NCI-H82 treated with DMSO at 0.1 percent for 48 hours (cell line): ENCODE measurements around the gene MCM7.
A peak's percentile ranks its signal among the peaks of the same experiment; 100 is the strongest.

Source experiments
- DNase-seq: peaks from one replicate; lab custom pipeline; 2025; ENCODE audit not compliant: unreplicated experiment; lab: John Stamatoyannopoulos, UW

Gene MCM7

GRCh38 chr7:100098913-100099312, 2.3 kb downstream of the MCM7 start:
- no peak for DNase-seq

GRCh38 chr7:100095704-100096103, 5.5 kb downstream of the MCM7 start:
- no peak for DNase-seq

- DNase-seq = no peak
Measured at GRCh38 chr7:100095289-100095688, 5.9 kb downstream of the MCM7 start.

GRCh38 chr7:100093925-100094486, 7.2 kb downstream of the MCM7 start:
- no peak for DNase-seq

GRCh38 chr7:100093498-100093897, 7.7 kb downstream of the MCM7 start:
- DNase-seq = no peak

GRCh38 chr7:100093054-100093453, 8.1 kb downstream of the MCM7 start:
- no peak for DNase-seq

- no peak for DNase-seq
Measured at GRCh38 chr7:100091411-100092181, 9.6 kb downstream of the MCM7 start.

GRCh38 chr7:100090527-100091410, 10.4 kb downstream of the MCM7 start:
- no peak for DNase-seq

- no peak for DNase-seq
Measured at GRCh38 chr7:100089458-100090196, 11.6 kb downstream of the MCM7 start.

GRCh38 chr7:100088621-100089457, 12.4 kb downstream of the MCM7 start, which contains the start of gene COPS6:
TSS of gene COPS6 (plus strand) at chr7:100088969. CDS start at chr7:100088991, 22 bp downstream.
- peak; percentile 12 for DNase-seq

GRCh38 chr7:100088095-100088620, 13.0 kb downstream of the MCM7 start:
- no peak for DNase-seq

GRCh38 chr7:100087055-100087750, 14.0 kb downstream of the MCM7 start:
- DNase-seq = peak; percentile 75

GRCh38 chr7:100085515-100085914, 15.7 kb downstream of the MCM7 start:
- no peak for DNase-seq

- DNase-seq = no peak
Measured at GRCh38 chr7:100082978-100083377, 18.2 kb downstream of the MCM7 start.

- DNase-seq = peak; percentile 97
Measured at GRCh38 chr7:100081535-100082102, 19.6 kb downstream of the MCM7 start, which contains the start of gene ZNF3. TSS of gene ZNF3 (minus strand) at chr7:100081723. CDS start at chr7:100077357, 4,366 bp downstream.

- no peak for DNase-seq
Measured at GRCh38 chr7:100080907-100081534, 20.2 kb downstream of the MCM7 start.

GRCh38 chr7:100079024-100079560, 22.1 kb downstream of the MCM7 start:
- no peak for DNase-seq

GRCh38 chr7:100077205-100077604, 24.0 kb downstream of the MCM7 start:
- no peak for DNase-seq
